ENCODE results near the gene ARMC9. TPM values are rescaled to one million over a fixed set of nuclear protein-coding genes. Genes with fewer than 3 reads are reported as not detected.

ARMC9 gene
- total and polyA plus RNA-seq, 3 donors from 2014 or later, result 35.0 to 49.7 (median 47.5) TPM

GRCh38 chr2:231353469-231353868 lies 155.0 kb downstream of the ARMC9 start:
- no peak for DNase-seq
- H3K27me3 ChIP-seq, result no peaks in the 10 kb centered on the region
- no peak overlapping the region for H3K4me3 ChIP-seq
- no peaks in the 10 kb centered on the region for H3K9me3 ChIP-seq
- 91 to 95% methylated on average over 4 to 5 of the region's 6 CpGs for WGBS, 2 donors
- no peaks in the 10 kb centered on the region for H3K4me1 ChIP-seq
- no peak overlapping the region for H3K27ac ChIP-seq
- intact Hi-C loops (cut with DNase I; ENCODE audit: low total_unique reads), result no loop called here
- H3K36me3 ChIP-seq (ENCODE audit: low read depth, missing control alignments), result no peaks in the 10 kb centered on the region
- TF ChIP-seq CTCF (IDR thresholded peaks at IDR 0.05) (no peak), POLR2A (IDR thresholded peaks at IDR 0.05) (no peak)

GRCh38 chr2:231355508-231356465 lies 157.4 kb downstream of the ARMC9 start:
- Histone ChIP-seq H3K27me3 (no peaks in the 10 kb centered on the region), H3K36me3 (ENCODE audit: low read depth, missing control alignments) (no peaks in the 10 kb centered on the region), H3K4me1 (no peaks in the 10 kb centered on the region), H3K9me3 (no peaks in the 10 kb centered on the region), H3K27ac (peak overlapping the region; percentile 25 to 78), H3K4me3 (no peak overlapping the region)
- intact Hi-C loops (cut with DNase I; ENCODE audit: low total_unique reads), result no loop called here
- TF ChIP-seq POLR2A (IDR thresholded peaks at IDR 0.05) (no peak), CTCF (IDR thresholded peaks at IDR 0.05) (no peak)
- DNase-seq, result peak; percentile 23
- WGBS, 2 donors, result 55 to 67% methylated on average over 26 to 28 of the region's 28 CpGs

GRCh38 chr2:231356466-231356844 lies 158.0 kb downstream of the ARMC9 start:
- no peaks in the 10 kb centered on the region for H3K9me3 ChIP-seq
- intact Hi-C loops (cut with DNase I; ENCODE audit: low total_unique reads), result no loop called here
- DNase-seq, result no peak
- WGBS, 2 donors, result 50 to 53% methylated on average over 5 of the region's 5 CpGs
- H3K4me3 ChIP-seq, result no peak overlapping the region
- no peak for TF ChIP-seq POLR2A (IDR thresholded peaks at IDR 0.05)
- TF ChIP-seq CTCF (IDR thresholded peaks at IDR 0.05), result no peak
- H3K27ac ChIP-seq, result peak overlapping the region; percentile 25 to 78
- no peaks in the 10 kb centered on the region for H3K27me3 ChIP-seq
- H3K4me1 ChIP-seq, result no peaks in the 10 kb centered on the region
- no peaks in the 10 kb centered on the region for H3K36me3 ChIP-seq (ENCODE audit: low read depth, missing control alignments)

- intact Hi-C loops (cut with DNase I; ENCODE audit: low total_unique reads), result no loop called here
- Histone ChIP-seq H3K4me1 (no peaks in the 10 kb centered on the region), H3K36me3 (ENCODE audit: low read depth, missing control alignments) (no peaks in the 10 kb centered on the region), H3K27ac (no peak overlapping the region), H3K27me3 (no peaks in the 10 kb centered on the region), H3K4me3 (no peak overlapping the region), H3K9me3 (no peaks in the 10 kb centered on the region)
- WGBS, 2 donors, result 93 to 95% methylated on average over 4 to 7 of the region's 7 CpGs
- no peak for TF ChIP-seq POLR2A (IDR thresholded peaks at IDR 0.05)
- no peak for DNase-seq
These were observed 158.6 kb downstream of the ARMC9 start for GRCh38 chr2:231357048-231357447.

- Histone ChIP-seq H3K27me3 (no peaks in the 10 kb centered on the region), H3K9me3 (no peaks in the 10 kb centered on the region), H3K36me3 (ENCODE audit: low read depth, missing control alignments) (no peaks in the 10 kb centered on the region), H3K27ac (no peak overlapping the region), H3K4me1 (no peaks in the 10 kb centered on the region), H3K4me3 (no peak overlapping the region)
- no peak for TF ChIP-seq CTCF (IDR thresholded peaks at IDR 0.05)
- 90 to 91% methylated on average over 4 of the region's 4 CpGs for WGBS, 2 donors
- intact Hi-C loops (cut with DNase I; ENCODE audit: low total_unique reads), result no loop called here
- DNase-seq, result no peak
These were observed 159.5 kb downstream of the ARMC9 start for GRCh38 chr2:231357931-231358330.

Measured in testis (tissue), 3 donors.